ENCODE data around the gene MTA2. TPM values are rescaled to one million over a fixed set of nuclear protein-coding genes. Genes with fewer than 3 reads are reported as not detected.
"Not testable (repeated sequence)": the region's sequence is repeated elsewhere in the genome, so short reads cannot be mapped to it uniquely, and the experiment has no call there.

Gene MTA2
- polyA plus RNA-seq, 1 donor from 2014 or later = 130 TPM

GRCh38 chr11:62566247-62566646 lies 35.4 kb downstream of the MTA2 start:
- no peak overlapping the region for H3K4me2 ChIP-seq (ENCODE audit: low read length)
- no peaks in the 10 kb centered on the region for H3K27me3 ChIP-seq (ENCODE audit: insufficient read depth, low read depth, low read length)
- no peaks in the 10 kb centered on the region for H3F3A ChIP-seq (ENCODE audit: insufficient read depth, low read length, poor library complexity, severe bottlenecking)
- H2AFZ ChIP-seq (ENCODE audit: low read depth, low read length) = no peak overlapping the region
- no peak overlapping the region for H3K27ac ChIP-seq (ENCODE audit: low read length)
- H3K36me3 ChIP-seq (ENCODE audit: insufficient read depth, low read length) = peaks cover 4% of the 10 kb centered on the region
- H3K9me2 ChIP-seq (ENCODE audit: insufficient read depth, low read length) = no peaks in the 10 kb centered on the region
- no peaks in the 10 kb centered on the region for H3K9me3 ChIP-seq (ENCODE audit: low read length)
- H3K9ac ChIP-seq (ENCODE audit: low read length) = no peak overlapping the region
- H3K79me2 ChIP-seq (replicated peaks; ENCODE audit: insufficient read depth, low read length) = peaks cover 12% of the 10 kb centered on the region
- TF ChIP-seq MXI1 (conservative IDR thresholded peaks at IDR 0.05; ENCODE audit: poor library complexity, severe bottlenecking) (no peak), RAD21 (conservative IDR thresholded peaks at IDR 0.05) (no peak)
- H3K4me3 ChIP-seq (ENCODE audit: low read length) = no peak overlapping the region
- H4K20me1 ChIP-seq (ENCODE audit: insufficient read depth) = no peaks in the 10 kb centered on the region

GRCh38 chr11:62565100-62565802 lies 36.4 kb downstream of the MTA2 start:
- Histone ChIP-seq H3K36me3 (ENCODE audit: insufficient read depth, low read length) (peaks cover 4% of the 10 kb centered on the region), H4K20me1 (ENCODE audit: insufficient read depth) (no peaks in the 10 kb centered on the region), H3K27ac (ENCODE audit: low read length) (no peak overlapping the region), H3K9me2 (ENCODE audit: insufficient read depth, low read length) (no peaks in the 10 kb centered on the region), H2AFZ (ENCODE audit: low read depth, low read length) (no peak overlapping the region), H3F3A (ENCODE audit: insufficient read depth, low read length, poor library complexity, severe bottlenecking) (no peaks in the 10 kb centered on the region), H3K9ac (ENCODE audit: low read length) (no peak overlapping the region), H3K4me3 (ENCODE audit: low read length) (no peak overlapping the region), H3K27me3 (ENCODE audit: insufficient read depth, low read depth, low read length) (no peaks in the 10 kb centered on the region), H3K79me2 (replicated peaks; ENCODE audit: insufficient read depth, low read length) (peaks cover 7% of the 10 kb centered on the region), H3K4me2 (ENCODE audit: low read length) (no peak overlapping the region), H3K9me3 (ENCODE audit: low read length) (no peaks in the 10 kb centered on the region)
- TF ChIP-seq TAF1 (IDR thresholded peaks at IDR 0.05; ENCODE audit: low read depth) = no peak
- no peak for TF ChIP-seq CTCF (IDR thresholded peaks at IDR 0.05; ENCODE audit: poor library complexity, severe bottlenecking)
- no peak for TF ChIP-seq EP300 (conservative IDR thresholded peaks at IDR 0.05; ENCODE audit: poor library complexity, severe bottlenecking)
- no peak for TF ChIP-seq RAD21 (conservative IDR thresholded peaks at IDR 0.05)
- no peak for TF ChIP-seq POLR2AphosphoS5 (IDR thresholded peaks at IDR 0.05)
- TF ChIP-seq EZH2 (IDR thresholded peaks at IDR 0.05; ENCODE audit: borderline replicate concordance, insufficient read depth, low read length, poor library complexity, severe bottlenecking) = no peak
- TF ChIP-seq REST (IDR thresholded peaks at IDR 0.05; ENCODE audit: borderline replicate concordance) = no peak
- no peak for TF ChIP-seq SMC3 (conservative IDR thresholded peaks at IDR 0.05; ENCODE audit: poor library complexity)
- TF ChIP-seq MXI1 (conservative IDR thresholded peaks at IDR 0.05; ENCODE audit: poor library complexity, severe bottlenecking) = no peak

- H3K27ac ChIP-seq (ENCODE audit: low read length); H3F3A ChIP-seq (ENCODE audit: insufficient read depth, low read length, poor library complexity, severe bottlenecking); H2AFZ ChIP-seq (ENCODE audit: low read depth, low read length); H3K79me2 ChIP-seq (replicated peaks; ENCODE audit: insufficient read depth, low read length); H3K36me3 ChIP-seq (ENCODE audit: insufficient read depth, low read length); H3K27me3 ChIP-seq (ENCODE audit: insufficient read depth, low read depth, low read length); H3K9ac ChIP-seq (ENCODE audit: low read length); H3K9me2 ChIP-seq (ENCODE audit: insufficient read depth, low read length); H3K4me3 ChIP-seq (ENCODE audit: low read length); H4K20me1 ChIP-seq (ENCODE audit: insufficient read depth); H3K9me3 ChIP-seq (ENCODE audit: low read length); H3K4me2 ChIP-seq (ENCODE audit: low read length): not testable (repeated sequence)
These were observed 39.9 kb downstream of the MTA2 start for GRCh38 chr11:62561677-62562230.
